RPMI8226 (cell line): ENCODE results near the gene ST6GALNAC6.
"Not testable (repeated sequence)": the region's sequence is repeated elsewhere in the genome, so short reads cannot be mapped to it uniquely, and the experiment has no call there.

Experiments used
- DNase-seq: peaks from one replicate; pipeline ENCODE4 v3.0.0-alpha.2; 2015

The ST6GALNAC6 gene

DNA sequence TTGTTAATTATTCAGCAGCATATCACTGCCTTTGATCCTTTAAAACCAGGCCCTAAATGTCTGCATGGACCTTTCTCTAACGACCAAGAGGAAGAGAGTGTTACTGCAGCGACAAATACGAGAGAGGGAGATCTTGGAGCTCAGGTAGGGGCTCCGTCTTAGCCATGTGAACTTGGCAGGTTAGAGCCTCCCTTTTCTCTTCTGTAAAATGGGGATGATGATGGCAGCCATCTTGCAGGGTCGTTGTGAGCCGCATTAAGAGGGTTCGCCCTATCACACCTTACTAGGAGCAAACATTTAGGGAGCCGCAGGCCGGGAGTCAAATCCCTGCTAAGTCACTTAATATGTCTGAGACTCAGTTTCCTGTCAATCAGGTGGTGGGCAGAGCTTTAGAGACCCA is 46.6 kb downstream of the ST6GALNAC6 start:
- DNase-seq, result no peak

DNA sequence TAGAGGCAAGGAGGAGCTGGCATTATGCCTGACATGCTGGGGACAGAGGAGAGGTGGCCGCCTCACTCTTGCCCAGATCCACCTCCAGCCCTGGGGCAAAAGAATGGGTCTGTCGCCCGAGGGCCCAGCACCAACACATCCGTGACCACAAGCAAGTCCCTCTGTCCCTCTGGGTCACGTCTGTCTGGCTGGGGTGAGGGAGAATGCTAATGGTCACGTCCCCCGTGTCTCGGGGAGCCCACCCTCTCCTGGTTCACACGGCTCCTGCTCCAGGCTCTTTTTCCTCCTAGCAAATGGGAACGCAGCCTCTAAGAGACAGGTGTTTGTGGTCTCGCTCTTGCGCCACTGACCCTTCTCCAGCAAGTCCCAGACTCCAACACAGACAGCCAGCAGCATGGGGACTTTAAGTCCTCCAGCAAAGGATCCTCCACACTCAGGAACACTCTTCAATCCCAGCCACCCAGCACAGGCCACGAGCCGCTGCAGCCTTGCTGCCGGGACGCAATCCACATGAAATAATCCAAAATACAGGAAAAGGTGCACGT is 49.0 kb downstream of the ST6GALNAC6 start:
- no peak for DNase-seq

DNA sequence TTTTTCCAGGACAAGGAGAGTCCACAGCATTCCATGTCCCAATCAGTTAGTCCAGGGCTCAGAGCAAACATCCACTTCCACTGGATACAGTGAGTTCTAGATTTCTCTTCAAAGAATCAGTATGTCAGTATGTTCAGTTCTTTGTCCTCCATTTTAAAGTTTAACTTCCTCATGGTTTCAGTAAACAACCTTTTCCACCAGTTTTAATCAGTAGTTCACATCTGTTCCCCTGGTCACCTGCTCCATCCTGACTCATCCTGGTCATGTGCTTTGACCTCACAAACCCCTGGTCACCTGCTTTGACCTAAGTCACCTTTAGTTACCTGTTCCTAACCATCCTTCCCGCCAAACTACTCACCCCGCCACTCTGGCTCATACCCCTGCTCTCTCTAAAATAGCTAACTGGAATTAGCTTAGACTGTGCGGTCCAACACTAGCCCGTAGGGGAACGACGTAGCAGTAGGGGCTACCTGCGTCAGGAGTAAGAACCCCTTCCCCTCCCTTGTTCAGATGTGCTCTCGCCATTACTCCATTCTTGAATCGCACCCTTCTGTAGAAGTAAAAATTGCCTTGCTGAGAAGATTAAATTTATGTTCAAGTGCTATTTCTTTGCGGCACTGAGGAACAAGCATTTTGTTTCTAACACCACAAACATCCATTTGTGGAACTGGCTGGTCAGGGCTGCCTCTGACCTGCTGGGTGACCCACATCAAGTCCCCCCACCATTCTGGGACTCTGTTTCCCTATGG is 50.5 kb downstream of the ST6GALNAC6 start:
- no peak for DNase-seq

DNA sequence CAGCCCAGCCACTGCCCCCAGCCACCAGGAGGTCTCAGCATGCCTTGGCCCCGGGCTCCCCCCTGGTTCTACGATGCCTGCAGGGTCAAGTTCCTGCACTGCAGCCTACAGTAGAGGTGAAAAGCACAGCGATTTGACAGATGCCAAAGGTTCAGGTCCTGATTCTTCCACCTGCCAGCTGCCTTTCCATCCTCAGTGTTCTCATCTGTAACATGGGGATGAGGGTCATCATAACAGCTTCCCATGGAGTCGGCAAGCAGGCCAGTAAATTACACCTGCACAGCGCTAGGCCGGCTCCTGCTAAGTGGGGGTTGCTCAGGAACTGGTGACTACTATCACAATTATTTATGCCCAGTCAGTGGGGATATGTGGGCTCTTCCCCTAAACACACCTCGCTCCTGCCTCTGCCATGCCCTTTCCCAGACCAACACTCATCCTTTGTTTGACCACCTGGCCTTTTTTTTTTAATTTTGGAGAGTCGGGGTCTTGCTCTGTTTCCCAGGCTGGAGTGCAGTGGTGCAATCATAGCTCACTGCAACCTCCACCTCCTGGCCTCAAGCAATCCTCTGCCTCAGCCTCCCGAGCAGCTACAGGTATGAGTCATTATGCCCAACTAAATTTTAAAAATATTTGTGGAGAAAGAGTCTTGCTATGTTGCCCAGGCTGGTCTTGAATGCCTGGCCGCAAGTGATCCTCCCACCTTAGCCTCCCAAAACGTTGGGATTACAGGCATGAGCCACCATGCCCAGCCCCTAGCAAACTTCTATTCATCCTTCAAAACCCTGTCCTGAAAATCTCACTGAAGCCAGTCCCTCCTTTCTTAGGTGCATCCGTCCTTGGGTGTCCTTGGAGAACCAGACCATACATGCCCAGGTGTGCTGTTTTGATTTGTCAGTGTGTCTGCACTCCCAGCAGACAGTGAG is 51.3 kb downstream of the ST6GALNAC6 start:
- no peak for DNase-seq

DNA sequence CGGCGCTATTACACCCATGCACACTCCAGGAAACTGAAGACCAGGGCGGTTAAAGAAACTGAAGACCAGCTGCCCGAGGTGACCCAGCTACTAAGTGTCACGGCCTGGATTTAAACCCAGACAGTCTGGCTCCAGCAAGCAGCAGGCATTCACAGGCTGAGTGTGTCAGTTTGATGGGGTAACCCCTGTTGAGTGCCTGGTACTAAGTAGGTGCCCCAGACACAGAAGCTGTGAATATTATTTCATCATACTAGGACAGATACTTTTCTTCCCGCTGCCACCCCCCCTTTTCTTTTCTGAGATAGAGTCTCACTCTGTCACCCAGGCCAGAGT is 52.3 kb downstream of the ST6GALNAC6 start:
- DNase-seq, result no peak

DNA sequence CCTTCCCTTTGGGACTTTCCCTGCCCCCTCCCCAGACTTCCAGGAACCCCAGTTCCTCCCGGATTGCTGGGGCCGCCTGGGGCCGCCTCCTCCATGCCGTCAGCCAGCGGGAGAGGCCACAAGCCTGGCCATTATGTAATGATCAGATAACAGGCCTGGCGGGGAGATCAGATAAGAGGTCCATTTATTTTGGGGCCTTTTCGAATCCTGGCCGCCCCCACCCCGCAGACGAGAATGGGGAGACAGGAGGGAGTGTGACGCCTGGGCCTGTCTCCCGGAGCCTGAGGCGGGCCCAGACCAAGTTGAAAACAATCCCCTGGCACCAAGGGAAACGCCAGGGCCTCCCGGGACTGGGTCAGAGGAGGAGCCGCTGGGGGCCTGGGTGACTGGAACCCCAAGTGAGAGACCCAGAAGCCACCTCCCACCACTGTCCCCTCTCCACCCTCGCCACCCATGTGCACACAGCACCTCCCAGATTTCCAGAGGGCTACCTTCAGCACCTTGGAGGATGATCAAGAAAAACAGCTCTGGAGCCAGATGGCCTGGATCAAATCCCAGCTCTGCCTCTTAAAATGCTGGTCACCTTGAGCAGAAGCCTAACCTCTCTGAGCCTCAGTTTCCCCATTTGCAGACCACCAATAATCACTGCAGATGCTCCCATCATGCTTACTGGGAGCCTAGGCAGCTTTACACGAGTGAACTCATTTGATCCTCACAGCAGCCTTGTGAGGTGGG is 52.8 kb downstream of the ST6GALNAC6 start:
- DNase-seq, result no peak

DNA sequence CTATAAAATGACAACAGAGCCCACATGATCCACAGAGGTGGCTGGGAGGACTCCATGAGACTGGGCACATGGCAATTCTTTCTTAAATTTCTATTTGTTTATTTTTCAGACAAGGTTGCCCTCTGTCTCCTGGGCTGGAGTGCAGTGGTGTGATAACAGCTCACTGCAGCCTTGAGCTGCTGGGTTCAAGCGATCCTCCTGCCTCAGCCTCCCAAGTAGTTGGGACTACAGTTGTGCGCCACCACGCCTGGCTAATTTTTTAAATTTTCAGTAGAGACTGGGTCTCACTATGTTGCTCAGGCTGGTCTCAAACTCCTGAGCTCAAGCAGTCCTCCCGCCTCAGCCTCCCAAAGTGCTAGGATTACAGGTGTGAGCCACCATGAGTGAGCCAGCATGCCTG is 53.8 kb downstream of the ST6GALNAC6 start:
- DNase-seq, result not testable (repeated sequence)

DNA sequence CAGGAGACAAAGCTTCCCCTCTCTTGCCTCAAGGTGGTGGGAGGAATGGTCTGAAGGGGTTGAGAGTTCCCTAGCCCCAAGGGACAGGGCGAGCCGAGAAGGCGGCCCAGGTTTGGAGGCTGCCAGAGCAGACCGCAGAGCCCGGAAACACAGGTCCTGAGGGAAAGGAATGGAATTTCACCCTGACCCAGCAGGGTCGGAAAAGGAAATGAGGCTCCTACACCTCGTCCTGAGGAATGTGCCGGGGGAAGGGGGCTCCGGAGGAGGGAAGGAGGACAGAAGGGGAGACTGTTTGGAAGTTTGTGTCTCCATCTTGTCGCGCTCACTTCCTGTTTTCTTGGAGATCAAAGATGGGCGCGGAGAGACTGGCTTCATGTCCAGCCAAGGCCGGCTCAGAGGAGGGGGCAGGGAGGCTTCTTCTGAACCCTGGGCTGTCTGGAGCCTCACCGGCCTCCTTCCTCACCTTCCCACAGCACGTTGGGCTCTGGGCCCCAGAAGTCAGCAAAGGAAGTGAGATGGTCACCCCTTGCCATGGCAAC is 54.5 kb downstream of the ST6GALNAC6 start:
- no peak for DNase-seq

DNA sequence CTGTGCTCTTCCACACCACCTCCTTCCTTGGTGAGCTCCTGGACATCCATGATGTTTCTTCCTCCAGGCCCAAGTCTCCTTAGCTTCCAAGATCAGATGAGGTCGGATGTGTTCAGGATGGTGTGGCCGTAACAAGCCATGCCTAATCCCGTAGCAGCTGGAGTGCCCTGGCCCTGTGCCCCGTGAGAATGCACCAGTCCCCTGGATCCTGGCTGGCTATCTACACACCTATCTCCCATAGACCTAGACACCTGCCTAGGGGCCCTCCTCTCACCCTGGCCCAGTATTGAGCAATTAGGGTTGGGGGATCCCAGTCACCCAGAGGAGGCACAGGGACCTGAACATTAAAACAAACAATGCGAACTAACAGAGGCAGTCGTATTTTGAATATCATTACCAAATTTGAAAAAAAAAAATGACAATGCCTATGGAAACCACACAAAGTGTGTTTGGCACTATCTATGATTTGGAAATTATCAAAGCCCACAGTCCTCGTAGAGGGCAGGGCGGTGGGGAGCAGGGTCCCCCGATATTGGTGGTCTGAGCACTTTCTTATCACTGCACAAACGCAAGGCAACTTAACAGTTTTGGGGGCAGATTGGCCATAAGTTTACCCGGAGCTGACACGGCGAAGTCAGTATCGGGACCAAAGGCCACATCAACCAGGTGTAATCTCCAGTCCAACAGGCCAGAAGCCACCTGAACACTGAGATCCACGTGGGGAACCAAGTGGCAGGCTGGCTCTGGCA is 58.1 kb downstream of the ST6GALNAC6 start:
- DNase-seq, result no peak

DNA sequence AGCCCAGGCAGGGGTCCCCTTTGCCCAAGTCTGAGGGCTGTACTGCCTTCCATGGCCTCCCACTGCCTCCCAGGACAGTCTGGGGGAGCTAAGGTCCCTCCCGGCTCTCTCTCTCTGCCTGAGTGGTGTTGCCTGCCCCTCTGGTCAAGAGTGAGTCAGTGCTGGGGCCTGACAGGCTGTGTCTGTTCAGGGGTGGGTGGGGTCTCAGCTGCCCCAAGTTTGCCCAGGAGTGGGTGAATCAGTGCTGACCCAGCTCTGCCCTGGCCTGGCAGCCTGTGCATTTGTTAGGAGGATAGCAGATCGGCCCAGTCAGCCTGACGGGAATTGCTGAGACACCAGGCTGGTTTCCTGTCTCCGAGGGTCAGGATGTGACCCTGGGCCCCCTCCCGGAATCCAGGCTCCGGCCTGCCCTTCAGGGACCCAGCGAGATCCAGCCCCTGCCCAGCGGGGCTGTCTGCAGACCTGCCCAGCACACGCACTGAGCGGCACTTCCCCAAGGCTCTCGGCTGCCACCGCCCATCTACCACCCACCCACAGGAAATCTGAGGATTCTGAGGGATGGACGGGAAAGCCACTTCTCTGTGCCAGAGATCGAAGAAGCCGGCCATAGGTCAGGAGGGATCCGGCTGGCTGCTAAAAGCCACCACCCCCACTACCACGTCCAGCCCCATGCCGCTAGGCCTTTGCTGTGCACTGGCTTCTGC is 60.9 kb downstream of the ST6GALNAC6 start:
- no peak for DNase-seq

DNA sequence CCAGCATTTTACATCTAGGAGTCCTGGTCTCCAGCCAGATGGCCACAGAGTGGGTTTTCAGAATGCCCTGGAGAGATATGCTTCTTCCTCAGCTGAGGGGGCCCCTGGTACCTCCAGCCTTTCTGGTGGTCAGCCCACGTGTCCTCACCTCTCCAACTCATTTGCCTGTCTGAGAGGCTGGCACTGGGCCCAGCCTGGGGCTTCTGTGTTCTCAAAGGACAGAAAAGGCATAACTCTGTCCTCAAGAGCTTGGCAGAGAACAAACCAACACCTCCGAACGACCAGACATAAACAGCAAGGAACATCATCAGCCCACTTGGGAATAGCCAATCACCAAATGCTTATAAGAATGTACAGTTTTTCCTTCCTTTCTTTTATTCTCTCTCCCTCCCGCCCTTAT is 62.1 kb downstream of the ST6GALNAC6 start:
- DNase-seq, result peak; percentile 70

DNA sequence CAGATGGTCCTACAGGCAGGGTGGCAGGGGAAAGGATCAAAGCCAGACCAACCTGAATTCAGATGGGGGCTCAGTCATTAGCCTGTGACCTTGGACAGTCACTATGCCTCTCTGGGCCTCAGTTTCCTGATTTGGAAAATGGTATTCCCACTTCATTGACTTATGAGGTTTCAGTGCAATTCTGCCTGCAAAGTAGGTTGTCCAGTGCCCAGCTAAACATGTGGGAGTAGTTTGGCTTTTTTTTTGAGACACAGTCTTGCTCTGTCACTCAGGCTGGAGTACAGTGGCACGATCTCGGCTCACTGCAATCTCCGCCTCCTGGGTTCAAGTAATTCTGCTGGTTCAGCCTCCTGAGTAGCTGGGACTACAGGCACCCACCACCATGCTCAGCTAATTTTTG is 62.8 kb downstream of the ST6GALNAC6 start:
- DNase-seq, result not testable (repeated sequence)

DNA sequence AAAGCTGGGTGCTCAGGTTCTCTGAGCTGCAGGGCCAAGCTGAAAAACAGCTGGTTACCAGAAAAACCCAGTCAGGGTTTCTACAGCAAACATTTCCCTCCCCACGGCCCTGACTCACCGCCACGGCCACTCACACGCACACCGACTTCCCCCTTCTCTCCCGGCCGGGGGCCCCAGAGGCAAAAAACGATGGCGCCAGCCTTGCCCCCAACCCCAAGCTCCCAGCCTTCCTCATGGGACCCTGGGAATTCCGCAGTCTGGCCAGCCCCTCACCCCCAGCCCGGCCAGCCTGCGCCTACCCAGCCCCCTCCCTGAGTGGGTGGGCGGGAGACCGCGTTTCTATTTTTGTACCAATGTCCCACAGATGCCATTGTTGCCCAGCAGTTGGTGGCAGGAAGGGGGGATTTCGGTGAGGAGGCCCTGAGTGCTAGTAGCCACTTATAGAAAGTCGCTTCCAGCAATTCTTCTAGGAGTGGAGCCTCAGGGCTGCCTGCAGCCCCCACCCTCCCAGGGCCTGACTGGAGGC is 63.3 kb downstream of the ST6GALNAC6 start:
- DNase-seq, result peak; percentile 33
